Neural progenitor cell (in vitro differentiated cells): Measurements from ENCODE around the gene TPRX2.

Experiments used
- EZH2 ChIP-seq: fragments of 200-600 bp; sonication (generic); IDR thresholded peaks from 2 replicates; pipeline ENCODE4 v1.6.1; 2017; ENCODE audit warnings: antibody characterized with exemption, mild to moderate bottlenecking, moderate library complexity
- EZH2phosphoT487 ChIP-seq: fragments of 200-600 bp; sonication (generic); IDR thresholded peaks from 2 replicates; pipeline ENCODE4 v1.6.1; 2017; ENCODE audit warnings: antibody characterized with exemption
- TF ChIP-seq, protein P1 (sequence below): fragments of 200-600 bp; sonication (generic); IDR thresholded peaks from 2 replicates; pipeline ENCODE4 v1.5.1; 2017; ENCODE audit warnings: antibody characterized with exemption, mild to moderate bottlenecking

GRCh38 chr19:47895165-47895782, 36.2 kb downstream of the TPRX2 start:
- TF ChIP-seq EZH2 (no peak), EZH2phosphoT487 (no peak)
- TF ChIP-seq, protein P1, sequence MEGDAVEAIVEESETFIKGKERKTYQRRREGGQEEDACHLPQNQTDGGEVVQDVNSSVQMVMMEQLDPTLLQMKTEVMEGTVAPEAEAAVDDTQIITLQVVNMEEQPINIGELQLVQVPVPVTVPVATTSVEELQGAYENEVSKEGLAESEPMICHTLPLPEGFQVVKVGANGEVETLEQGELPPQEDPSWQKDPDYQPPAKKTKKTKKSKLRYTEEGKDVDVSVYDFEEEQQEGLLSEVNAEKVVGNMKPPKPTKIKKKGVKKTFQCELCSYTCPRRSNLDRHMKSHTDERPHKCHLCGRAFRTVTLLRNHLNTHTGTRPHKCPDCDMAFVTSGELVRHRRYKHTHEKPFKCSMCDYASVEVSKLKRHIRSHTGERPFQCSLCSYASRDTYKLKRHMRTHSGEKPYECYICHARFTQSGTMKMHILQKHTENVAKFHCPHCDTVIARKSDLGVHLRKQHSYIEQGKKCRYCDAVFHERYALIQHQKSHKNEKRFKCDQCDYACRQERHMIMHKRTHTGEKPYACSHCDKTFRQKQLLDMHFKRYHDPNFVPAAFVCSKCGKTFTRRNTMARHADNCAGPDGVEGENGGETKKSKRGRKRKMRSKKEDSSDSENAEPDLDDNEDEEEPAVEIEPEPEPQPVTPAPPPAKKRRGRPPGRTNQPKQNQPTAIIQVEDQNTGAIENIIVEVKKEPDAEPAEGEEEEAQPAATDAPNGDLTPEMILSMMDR: no peak
